ENCODE results near the gene FAM76B. TPM values are rescaled to one million over a fixed set of nuclear protein-coding genes. Genes with fewer than 3 reads are reported as not detected.

FAM76B gene
- total and polyA plus RNA-seq, 9 of the 15 experiments (the other 6 are each of a cell fraction or from before 2014, with no cell fraction given): 22.5 to 60.0 (median 35.0) TPM

- POLR2A ChIA-PET: interaction anchor here (0.6 to 1.3 kb wide), 2 partner anchors 12 to 508 kb away, joined by 3 to 5 read pairs; partner anchors contain the start of gene MAML2
- no peaks in the 10 kb centered on the region for H3K9me3 ChIP-seq (replicated peaks; ENCODE audit: control insufficient read depth, insufficient read depth, low read depth, low read length)
- CTCF ChIA-PET (ENCODE audit: low intra/inter-chr PET ratio): interaction anchor here (0.6 to 1.0 kb wide), 3 partner anchors 508 to 590 kb away, joined by 3 to 6 read pairs (median 6); partner anchors contain the start of gene MAML2
- no peaks in the 10 kb centered on the region for H3K4me1 ChIP-seq (replicated peaks in 1 of 2; ENCODE audit: control insufficient read depth in 2 of 2, insufficient read depth in 2 of 2, low read length in 2 of 2)
- H3K9me1 ChIP-seq (ENCODE audit: control insufficient read depth, insufficient read depth, low read length): no peaks in the 10 kb centered on the region
- H3K9ac ChIP-seq (ENCODE audit: insufficient read depth in 1 of 2, low read depth in 2 of 2, low read length in 2 of 2): no peak overlapping the region
- no peak for TF ChIP-seq LEF1 (IDR thresholded peaks at IDR 0.05)
- TF ChIP-seq RBM14 (IDR thresholded peaks at IDR 0.05; ENCODE audit: borderline replicate concordance, insufficient read depth, low read depth, low read length): no peak
- TF ChIP-seq ZC3H4 (CRISPR knock-in tag; IDR thresholded peaks at IDR 0.05; ENCODE audit: borderline replicate concordance): no peak
- TF ChIP-seq HDAC8 (tag; IDR thresholded peaks at IDR 0.05): no peak
- no peak for TF ChIP-seq ZKSCAN3 (CRISPR knock-in tag; IDR thresholded peaks at IDR 0.05)
- TF ChIP-seq ZSCAN29 (IDR thresholded peaks at IDR 0.05): no peak
- no peak for TF ChIP-seq NCOA2 (IDR thresholded peaks at IDR 0.05; ENCODE audit: partially characterized antibody in 2 of 2)
- no peak for TF ChIP-seq NFRKB (IDR thresholded peaks at IDR 0.05; ENCODE audit: low read depth)
- no peak for TF ChIP-seq RNF219 (CRISPR knock-in tag; IDR thresholded peaks at IDR 0.05)
- no peak for TF ChIP-seq ZNF133 (CRISPR knock-in tag; IDR thresholded peaks at IDR 0.05)
- no peak for TF ChIP-seq ARID4B (CRISPR knock-in tag; IDR thresholded peaks at IDR 0.05)
- no peaks in the 10 kb centered on the region for H3K27me3 ChIP-seq (ENCODE audit: control insufficient read depth in 2 of 2, insufficient read depth in 2 of 2, low read length in 2 of 2)
- peaks cover 82% of the 10 kb centered on the region for H3K36me3 ChIP-seq (ENCODE audit: control insufficient read depth, insufficient read depth, low read length)
- no peak for FAIRE-seq
- H3K4me3 ChIP-seq: no peak overlapping the region
- no peak for ATAC-seq
- H3K79me2 ChIP-seq (ENCODE audit: control insufficient read depth, insufficient read depth, low read length): no peaks in the 10 kb centered on the region
- no TSS peak for BruUV-seq (replicated peaks)
- in situ Hi-C loops (cut with MboI): no loop called here
- no peaks in the 10 kb centered on the region for H4K20me1 ChIP-seq (replicated peaks; ENCODE audit: control insufficient read depth, insufficient read depth, low read length)
- no peak overlapping the region for H3K4me2 ChIP-seq (ENCODE audit: insufficient read depth, low read length)
- 87% methylated on average over 3 of the region's 3 CpGs for WGBS (ENCODE audit: insufficient coverage, low coverage, missing lambda C conversion rate)
- no peak overlapping the region for H2AFZ ChIP-seq (ENCODE audit: low read depth, low read length)
- no peak for DNase-seq (ENCODE audit: extremely low read depth in 1 of 4, low spot score in 3 of 4)
- no peak overlapping the region for H3K27ac ChIP-seq (ENCODE audit: extremely low read depth, low read depth, low read length)
- intact Hi-C loops (cut with micrococcal nuclease): no loop called here
Measured at GRCh38 chr11:95835351-95835750, 45.8 kb upstream of the FAM76B start.

All from K562 (cell line).